HG02763 (cell line): ENCODE results near the gene PCGF5.
"Not testable (repeated sequence)": the region's sequence is repeated elsewhere in the genome, so short reads cannot be mapped to it uniquely, and the experiment has no call there.

Experiments used
- ATAC-seq: cut with Tn5 transposase; IDR thresholded peaks from one replicate; pipeline ENCODE4 v1.9.1; 2021; ENCODE audit warnings: mild to moderate bottlenecking, moderate library complexity; ENCODE audit not compliant: unreplicated experiment

PCGF5 gene

GRCh38 chr10:91271886-91272285 is 51.4 kb downstream of the PCGF5 start:
- ATAC-seq: no peak

DNA sequence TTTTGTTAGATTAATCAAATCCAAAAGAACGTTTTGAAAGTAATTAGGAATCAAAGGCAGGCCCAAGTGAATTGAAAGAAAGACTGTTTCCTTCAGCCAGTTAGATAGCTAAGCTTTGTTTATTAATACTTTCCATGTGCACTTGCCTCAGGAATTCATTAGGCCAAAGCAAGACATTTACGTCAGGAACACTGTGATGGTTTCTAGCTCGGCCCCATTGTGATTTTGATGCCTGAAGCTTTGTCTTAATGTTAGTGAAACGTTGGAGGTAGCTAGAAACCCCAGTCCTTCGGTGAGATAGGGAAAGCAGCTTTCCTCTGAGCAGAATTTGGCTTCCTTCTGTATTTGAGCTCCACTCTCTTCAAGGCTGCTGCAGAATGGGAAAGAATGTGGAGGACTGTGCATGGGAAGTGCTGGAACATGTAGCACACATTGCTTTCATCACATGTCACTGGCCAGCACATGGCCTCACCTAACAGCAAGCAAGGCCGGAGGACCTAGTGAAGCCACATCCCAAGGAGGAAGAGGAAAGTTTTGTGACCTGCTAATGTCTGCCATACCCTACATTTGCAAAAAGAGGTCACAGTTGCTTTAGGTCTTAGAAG is 64.1 kb downstream of the PCGF5 start:
- no peak for ATAC-seq

DNA sequence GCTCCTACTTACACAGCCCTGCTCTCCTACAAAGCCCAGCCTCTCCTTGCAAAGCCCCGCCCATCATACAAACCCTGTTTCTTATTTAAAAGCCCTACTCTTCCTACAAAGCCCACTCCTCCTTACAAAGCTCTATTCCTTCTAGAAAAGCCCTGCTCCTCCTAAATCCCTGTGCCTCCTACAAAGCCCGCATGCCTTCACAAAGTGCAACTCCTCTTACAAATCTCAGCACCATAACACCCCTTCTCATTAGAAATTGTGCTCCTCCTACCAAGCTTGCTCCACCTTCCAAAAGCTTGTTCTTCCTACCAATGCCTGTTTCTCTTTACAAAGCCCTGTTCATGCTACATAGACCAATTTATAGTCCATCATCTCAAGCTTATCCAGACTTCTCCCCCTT is 66.1 kb downstream of the PCGF5 start:
- no peak for ATAC-seq

DNA sequence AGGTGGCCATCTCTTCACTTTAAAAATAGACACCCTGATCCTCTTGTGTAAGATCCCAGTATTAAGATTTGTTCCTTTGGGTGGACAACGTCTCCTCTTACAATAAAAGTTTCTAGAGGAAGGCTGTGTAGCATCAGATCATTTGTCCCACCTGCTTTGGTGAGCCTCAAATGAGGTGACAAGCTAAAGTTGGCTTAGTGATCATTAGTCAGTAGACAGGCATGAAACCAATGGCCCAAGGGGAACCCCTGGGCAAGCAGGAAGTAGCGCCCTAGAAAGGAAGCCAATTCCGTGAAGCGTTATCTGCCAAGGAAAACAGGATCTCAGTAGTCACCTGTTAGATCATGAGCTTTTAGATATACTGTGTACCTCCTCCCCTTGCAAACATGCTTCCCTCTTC is 66.8 kb downstream of the PCGF5 start:
- no peak for ATAC-seq

- ATAC-seq: no peak
Measured at GRCh38 chr10:91287912-91288311, 67.4 kb downstream of the PCGF5 start.

- no peak for ATAC-seq
Measured at GRCh38 chr10:91289305-91289704, 68.8 kb downstream of the PCGF5 start.

GRCh38 chr10:91290607-91291006 is 70.1 kb downstream of the PCGF5 start:
- ATAC-seq: no peak

DNA sequence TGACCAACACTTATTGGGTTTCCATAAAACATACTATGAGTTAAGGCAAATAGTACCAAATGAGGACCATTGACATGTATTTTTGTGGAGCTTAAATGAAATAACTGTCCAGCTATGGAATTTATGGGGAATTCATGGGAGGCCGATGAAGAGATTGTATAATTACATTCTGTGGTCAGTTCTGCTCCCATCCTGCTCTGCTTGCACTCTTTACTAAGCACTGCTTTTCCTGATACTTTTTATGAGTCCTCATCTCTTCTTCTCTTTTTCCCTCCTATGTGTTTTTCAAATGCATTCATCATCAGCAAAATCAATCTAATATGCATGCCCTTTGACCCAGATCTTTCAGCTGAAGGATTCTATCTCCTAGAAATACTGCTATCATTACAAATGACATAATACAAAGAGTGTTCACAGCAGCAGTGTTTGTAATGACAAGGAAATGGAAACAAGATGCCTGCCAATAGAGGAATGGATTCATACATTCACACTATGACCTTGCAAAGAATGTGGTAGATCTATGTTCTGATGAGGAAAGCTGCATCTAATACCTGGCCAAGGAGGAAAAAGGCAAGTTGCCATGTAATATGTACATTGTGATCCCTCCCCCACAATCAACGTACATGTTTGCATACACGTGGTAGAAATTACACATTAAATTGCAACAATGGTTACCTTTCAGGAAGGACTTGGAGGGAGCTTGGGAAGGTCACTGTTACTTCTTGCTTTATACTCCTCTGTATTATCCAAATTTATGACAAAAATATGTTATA is 73.9 kb downstream of the PCGF5 start:
- ATAC-seq: no peak

- no peak for ATAC-seq
Measured at GRCh38 chr10:91295346-91295745, 74.9 kb downstream of the PCGF5 start.

GRCh38 chr10:91296471-91296870 is 76.0 kb downstream of the PCGF5 start:
- no peak for ATAC-seq

GRCh38 chr10:91298224-91298871 is 77.9 kb downstream of the PCGF5 start:
- ATAC-seq: peak; percentile 80

GRCh38 chr10:91299999-91300575 is 79.6 kb downstream of the PCGF5 start:
- ATAC-seq: no peak

DNA sequence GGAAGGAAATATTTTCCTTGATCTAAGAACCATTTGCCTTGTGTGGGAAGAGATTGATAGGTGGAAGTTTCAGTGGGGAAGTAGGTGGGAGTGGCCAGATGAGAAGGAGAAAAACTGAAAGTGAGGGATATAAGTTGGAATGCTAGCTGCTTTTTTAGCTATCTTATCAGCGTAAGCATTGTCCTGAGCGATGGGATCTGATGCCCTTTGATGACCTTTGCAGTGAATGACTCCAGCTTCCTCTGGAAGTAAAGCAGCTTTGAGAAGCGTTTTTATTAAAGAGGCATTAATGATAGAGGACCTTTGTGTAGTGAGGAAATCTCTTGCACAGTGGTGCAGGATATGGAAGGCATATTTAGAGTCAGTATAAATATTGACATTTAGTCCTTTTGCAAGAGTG is 82.5 kb downstream of the PCGF5 start:
- not testable (repeated sequence) for ATAC-seq

GRCh38 chr10:91305979-91306378 is 85.5 kb downstream of the PCGF5 start:
- not testable (repeated sequence) for ATAC-seq

- ATAC-seq: no peak
Measured at GRCh38 chr10:91307489-91307888, 87.0 kb downstream of the PCGF5 start.

- no peak for ATAC-seq
Measured at GRCh38 chr10:91309711-91310110, 89.2 kb downstream of the PCGF5 start.

- ATAC-seq: no peak
Measured at GRCh38 chr10:91311601-91312381, 91.3 kb downstream of the PCGF5 start.

DNA sequence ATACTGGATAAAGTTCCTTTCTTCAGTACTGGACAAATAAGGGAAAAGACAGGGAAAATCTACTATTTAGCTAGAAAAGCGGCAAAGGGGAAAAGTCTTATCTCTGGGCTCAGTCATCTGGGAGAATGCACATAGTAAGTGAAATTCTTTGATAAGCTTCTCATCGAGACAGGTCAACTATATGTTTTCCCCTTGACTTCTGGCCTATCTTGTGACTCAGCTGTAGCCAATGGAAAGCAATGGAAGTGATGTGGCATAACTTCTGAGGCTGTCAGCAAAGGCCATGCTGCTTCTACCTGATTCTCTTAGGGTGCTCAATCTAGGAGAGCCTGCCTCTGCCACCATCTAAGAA is 91.9 kb downstream of the PCGF5 start:
- ATAC-seq: no peak

- no peak for ATAC-seq
Measured at GRCh38 chr10:91313796-91314485, 93.5 kb downstream of the PCGF5 start.

DNA sequence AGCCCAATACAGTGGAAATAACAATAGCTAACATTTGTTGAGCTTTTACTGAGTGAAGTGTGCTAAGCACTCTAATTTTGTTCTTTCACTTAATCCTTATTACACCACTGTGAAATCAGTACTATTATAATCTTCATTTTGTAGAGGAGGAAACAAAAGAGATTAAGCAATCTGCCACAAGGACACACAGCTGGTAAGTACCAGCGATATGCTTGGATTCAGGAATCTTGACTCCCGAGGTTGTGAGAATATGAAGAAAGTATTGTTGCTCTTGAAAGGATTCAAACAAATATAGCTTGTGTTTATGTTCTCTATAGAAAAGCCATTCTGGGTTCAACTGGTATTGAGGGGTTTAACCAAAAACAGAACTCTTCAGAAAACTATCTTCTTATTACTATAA is 96.0 kb downstream of the PCGF5 start:
- no peak for ATAC-seq

DNA sequence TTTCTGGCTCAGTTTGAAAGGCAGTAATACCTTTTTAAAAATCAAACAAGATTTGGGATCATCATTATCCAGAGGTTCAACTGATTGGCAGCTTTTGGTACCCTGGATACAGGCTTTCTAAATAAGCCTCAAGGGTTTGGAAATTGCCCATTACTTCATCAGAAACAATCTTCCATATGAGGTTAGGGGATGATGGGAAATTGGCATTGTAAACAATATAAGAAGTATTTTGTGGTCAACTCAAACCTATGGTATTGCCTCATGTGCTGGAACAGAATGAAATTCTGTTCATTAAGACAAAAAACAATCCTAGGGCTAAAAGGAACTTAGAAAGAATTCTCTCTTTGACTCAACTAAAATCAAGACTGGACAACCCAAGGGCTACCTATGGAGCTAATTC is 97.1 kb downstream of the PCGF5 start:
- no peak for ATAC-seq
